ENCODE measurements around the gene TRIP6. TPM values are rescaled to one million over a fixed set of nuclear protein-coding genes. Genes with fewer than 3 reads are reported as not detected.

TRIP6 gene
- total RNA-seq, 1 donor from 2014 or later, result 14.9 TPM

DNA sequence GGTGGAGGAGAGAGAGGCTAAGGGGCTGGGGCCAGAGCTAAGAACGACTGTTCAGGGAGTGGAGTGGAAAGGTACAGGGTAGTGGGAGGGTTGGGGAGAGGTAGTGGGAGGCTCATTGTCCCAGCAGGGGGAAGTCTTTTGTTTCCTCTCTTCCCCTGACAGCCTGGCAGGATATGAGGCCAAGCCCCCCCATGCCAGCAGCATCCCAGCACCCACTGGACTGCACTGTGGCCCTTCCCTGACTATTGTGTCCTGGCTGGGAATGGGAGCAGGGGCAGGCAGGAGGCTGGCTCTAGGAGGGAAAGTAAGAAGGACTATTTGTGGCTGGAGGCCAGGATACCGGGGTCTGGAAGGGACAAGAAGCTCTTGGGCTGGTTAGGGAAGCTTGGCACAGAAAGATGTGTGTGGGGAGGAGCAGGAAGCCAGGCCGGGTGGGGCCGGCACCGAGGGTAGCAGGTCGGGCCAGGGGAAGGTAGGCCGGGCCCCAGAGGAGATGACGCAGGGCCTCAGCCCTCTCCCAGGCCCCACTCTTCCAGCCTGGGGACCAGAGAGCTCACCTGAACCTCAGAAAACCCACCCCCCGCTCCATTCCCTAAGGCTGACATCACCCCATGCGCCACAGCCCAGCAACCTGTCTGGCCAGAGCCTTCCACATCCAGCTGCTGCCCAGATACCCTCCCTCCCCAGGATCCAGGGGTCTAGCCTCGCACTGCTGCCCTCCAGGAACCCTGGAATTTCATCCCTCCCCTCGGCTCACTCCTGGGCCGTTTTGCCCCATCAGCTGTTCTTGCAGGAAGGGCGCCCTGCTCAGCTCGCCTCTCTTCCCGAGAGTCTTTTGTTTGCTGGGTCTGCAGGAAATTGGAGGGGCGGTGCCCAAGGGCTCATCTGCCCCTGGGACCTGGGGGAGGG is 31.0 kb upstream of the TRIP6 start:
- H3K27me3 ChIP-seq, result no peaks in the 10 kb centered on the region
- no peaks in the 10 kb centered on the region for H4K20me1 ChIP-seq (ENCODE audit: low read depth)
- Mint-ChIP-seq H3K27me3 (ENCODE audit: insufficient read depth, low read depth) (peaks cover 4% of the 10 kb centered on the region), H3K4me1 (peaks cover 33% of the 10 kb centered on the region), H3K4me3 (peak overlapping the region; percentile 71), H3K27ac (peak overlapping the region; percentile 68), H3K36me3 (no peaks in the 10 kb centered on the region), H3K9me3 (no peaks in the 10 kb centered on the region)
- H2AFZ ChIP-seq (replicated peaks), result no peak overlapping the region
- DNase-seq (ENCODE audit: low spot score), result peak; percentile 94
- H3K36me3 ChIP-seq, result no peaks in the 10 kb centered on the region
- H3K4me3 ChIP-seq, result peak overlapping the region; percentile 43
- TF ChIP-seq, protein P1, sequence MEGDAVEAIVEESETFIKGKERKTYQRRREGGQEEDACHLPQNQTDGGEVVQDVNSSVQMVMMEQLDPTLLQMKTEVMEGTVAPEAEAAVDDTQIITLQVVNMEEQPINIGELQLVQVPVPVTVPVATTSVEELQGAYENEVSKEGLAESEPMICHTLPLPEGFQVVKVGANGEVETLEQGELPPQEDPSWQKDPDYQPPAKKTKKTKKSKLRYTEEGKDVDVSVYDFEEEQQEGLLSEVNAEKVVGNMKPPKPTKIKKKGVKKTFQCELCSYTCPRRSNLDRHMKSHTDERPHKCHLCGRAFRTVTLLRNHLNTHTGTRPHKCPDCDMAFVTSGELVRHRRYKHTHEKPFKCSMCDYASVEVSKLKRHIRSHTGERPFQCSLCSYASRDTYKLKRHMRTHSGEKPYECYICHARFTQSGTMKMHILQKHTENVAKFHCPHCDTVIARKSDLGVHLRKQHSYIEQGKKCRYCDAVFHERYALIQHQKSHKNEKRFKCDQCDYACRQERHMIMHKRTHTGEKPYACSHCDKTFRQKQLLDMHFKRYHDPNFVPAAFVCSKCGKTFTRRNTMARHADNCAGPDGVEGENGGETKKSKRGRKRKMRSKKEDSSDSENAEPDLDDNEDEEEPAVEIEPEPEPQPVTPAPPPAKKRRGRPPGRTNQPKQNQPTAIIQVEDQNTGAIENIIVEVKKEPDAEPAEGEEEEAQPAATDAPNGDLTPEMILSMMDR (IDR thresholded peaks at IDR 0.05), result no peak
- TF ChIP-seq EZH2 (IDR thresholded peaks at IDR 0.05), result no peak
- no peak for TF ChIP-seq EZH2phosphoT487 (IDR thresholded peaks at IDR 0.05)
- no peaks in the 10 kb centered on the region for H3K79me2 ChIP-seq (ENCODE audit: low read depth)
- peak overlapping the region; percentile 68 for H3K4me2 ChIP-seq
- H3K9ac ChIP-seq, result no peak overlapping the region
- peaks cover 23% of the 10 kb centered on the region for H3K4me1 ChIP-seq
- H3K9me3 ChIP-seq (ENCODE audit: low read depth), result no peaks in the 10 kb centered on the region
- peak overlapping the region; percentile 94 for H3K27ac ChIP-seq
- H3F3A ChIP-seq (ENCODE audit: low read depth), result peaks cover 50% of the 10 kb centered on the region

DNA sequence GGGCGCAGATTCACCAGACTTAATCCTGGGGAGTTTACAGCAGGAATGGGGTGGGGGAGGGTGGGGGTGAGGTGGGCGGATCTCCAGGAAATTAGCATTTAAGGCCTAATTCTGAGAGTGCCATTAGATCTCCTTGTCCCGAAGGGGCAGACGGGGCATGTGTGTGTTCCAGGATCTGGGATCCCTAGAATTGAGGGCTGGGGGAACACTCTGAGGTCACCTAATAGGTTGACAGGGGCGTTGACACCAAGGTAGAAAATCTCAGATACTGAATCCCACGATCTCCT is 30.4 kb upstream of the TRIP6 start:
- H2AFZ ChIP-seq (replicated peaks), result no peak overlapping the region
- H3K36me3 ChIP-seq, result no peaks in the 10 kb centered on the region
- no peaks in the 10 kb centered on the region for H3K9me3 ChIP-seq (ENCODE audit: low read depth)
- peaks cover 25% of the 10 kb centered on the region for H3K4me1 ChIP-seq
- peak overlapping the region; percentile 68 for H3K4me2 ChIP-seq
- H3K36me3 Mint-ChIP-seq, result no peaks in the 10 kb centered on the region
- TF ChIP-seq EZH2phosphoT487 (IDR thresholded peaks at IDR 0.05) (no peak), EZH2 (IDR thresholded peaks at IDR 0.05) (no peak)
- TF ChIP-seq, protein P1 (IDR thresholded peaks at IDR 0.05), result no peak
- H3K27ac Mint-ChIP-seq, result peak overlapping the region; percentile 94
- H3K9ac ChIP-seq, result no peak overlapping the region
- no peaks in the 10 kb centered on the region for H3K79me2 ChIP-seq (ENCODE audit: low read depth)
- peaks cover 34% of the 10 kb centered on the region for H3K4me1 Mint-ChIP-seq
- peaks cover 50% of the 10 kb centered on the region for H3F3A ChIP-seq (ENCODE audit: low read depth)
- H3K4me3 ChIP-seq, result peak overlapping the region; percentile 43
- no peaks in the 10 kb centered on the region for H3K9me3 Mint-ChIP-seq
- H3K27me3 ChIP-seq, result no peaks in the 10 kb centered on the region
- DNase-seq (ENCODE audit: low spot score), result no peak
- peak overlapping the region; percentile 82 for H3K4me3 Mint-ChIP-seq
- no peaks in the 10 kb centered on the region for H4K20me1 ChIP-seq (ENCODE audit: low read depth)
- peaks cover 4% of the 10 kb centered on the region for H3K27me3 Mint-ChIP-seq (ENCODE audit: insufficient read depth, low read depth)
- peak overlapping the region; percentile 94 for H3K27ac ChIP-seq

DNA sequence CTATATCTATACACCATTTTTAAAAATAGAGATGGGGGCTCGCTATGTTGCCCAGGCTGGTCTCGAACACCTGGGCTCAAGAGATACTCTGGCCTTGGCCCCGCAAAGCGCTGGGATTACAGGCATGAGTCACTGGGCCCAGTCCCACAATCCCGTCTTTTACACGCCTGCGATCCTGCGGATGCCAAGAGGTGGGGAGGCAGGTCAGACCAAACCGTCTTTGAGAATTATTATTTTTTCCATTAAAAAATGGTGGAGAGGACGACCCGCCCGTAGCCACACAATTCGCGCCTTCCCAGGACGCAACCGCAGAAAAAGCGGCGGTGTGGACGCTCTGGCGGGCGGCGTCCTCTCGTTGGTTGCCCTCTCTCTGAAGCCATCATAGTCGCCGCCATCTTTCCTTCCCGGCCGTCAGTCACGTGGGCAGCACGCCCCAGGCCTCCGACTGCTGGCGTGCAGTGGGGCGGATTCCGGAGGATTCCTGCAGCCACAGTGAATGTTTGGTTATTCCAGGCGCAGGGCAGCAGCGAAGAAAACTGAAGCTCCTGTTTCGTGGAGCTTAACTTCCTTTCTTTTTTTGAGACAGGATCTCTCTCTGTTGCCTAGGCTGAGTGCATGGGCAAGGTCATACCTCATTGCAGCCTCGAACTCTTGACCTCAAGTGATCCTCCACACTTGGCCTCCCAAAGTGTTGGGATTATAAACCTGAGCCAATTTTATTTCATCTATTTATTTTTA is 29.9 kb upstream of the TRIP6 start:
- Histone ChIP-seq H3K4me1 (peaks cover 25% of the 10 kb centered on the region), H2AFZ (replicated peaks) (no peak overlapping the region), H3K9ac (no peak overlapping the region), H3K4me3 (peak overlapping the region; percentile 43), H3K27ac (peak overlapping the region; percentile 94), H3K27me3 (no peaks in the 10 kb centered on the region), H3F3A (ENCODE audit: low read depth) (peaks cover 50% of the 10 kb centered on the region), H3K9me3 (ENCODE audit: low read depth) (no peaks in the 10 kb centered on the region), H4K20me1 (ENCODE audit: low read depth) (no peaks in the 10 kb centered on the region), H3K4me2 (peak overlapping the region; percentile 68), H3K79me2 (ENCODE audit: low read depth) (no peaks in the 10 kb centered on the region), H3K36me3 (no peaks in the 10 kb centered on the region)
- TF ChIP-seq, protein P1 (IDR thresholded peaks at IDR 0.05), result no peak
- TF ChIP-seq EZH2 (IDR thresholded peaks at IDR 0.05) (no peak), EZH2phosphoT487 (IDR thresholded peaks at IDR 0.05) (no peak)
- no peaks in the 10 kb centered on the region for H3K36me3 Mint-ChIP-seq
- H3K27me3 Mint-ChIP-seq (ENCODE audit: insufficient read depth, low read depth), result peaks cover 4% of the 10 kb centered on the region
- peak; percentile 96 for DNase-seq (ENCODE audit: low spot score)
- H3K9me3 Mint-ChIP-seq, result no peaks in the 10 kb centered on the region
- H3K27ac Mint-ChIP-seq, result peak overlapping the region; percentile 94
- peak overlapping the region; percentile 82 for H3K4me3 Mint-ChIP-seq
- peaks cover 36% of the 10 kb centered on the region for H3K4me1 Mint-ChIP-seq

All from neural progenitor cell (in vitro differentiated cells).